Endothelial cell of umbilical vein (primary cell): Measurements from ENCODE around the gene ADCY5. TPM values are rescaled to one million over a fixed set of nuclear protein-coding genes. Genes with fewer than 3 reads are reported as not detected.

ENCODE experiments used
- BruUV-seq: library from RNA; stranded (reverse); fragments of 400-500 nt; replicated peaks from 2 replicates; lab custom pipeline; 2021; lab: Mats Ljungman, UMichigan
- CTCF ChIA-PET: fragments of 300-600, 350-600 bp; sonication (Branson Sonifier 250); formaldehyde crosslinking; loops from one replicate; lab custom pipeline; 2021; ENCODE audit warnings: antibody characterized with exemption, inconsistent platforms; lab: Charles Lee
- POLR2A ChIA-PET: fragments of 300-600, 350-600 bp; sonication (Branson Sonifier 250); formaldehyde crosslinking; loops from one replicate; lab custom pipeline; 2021; ENCODE audit warnings: antibody characterized with exemption, inconsistent platforms; lab: Charles Lee
- DNase-seq: peaks from one replicate; pipeline ENCODE4 v3.0.0-alpha.2; 2011; ENCODE audit warnings: low read depth, low spot score
- FAIRE-seq: peaks from 2 replicates; lab custom pipeline; 2011; peaks lifted over from hg19 to GRCh38; lab: Jason Lieb, UNC
- H2AFZ ChIP-seq: 2 replicates; pipeline ENCODE4 v1.6.0; 2012; ENCODE audit warnings: low read depth, low read length, control low read depth, inconsistent platforms
- H3K27ac ChIP-seq: 2 replicates; pipeline ENCODE4 v1.5.1; 2011; ENCODE audit warnings: low read depth, mild to moderate bottlenecking, control low read depth, low read length, moderate library complexity; ENCODE audit not compliant: insufficient read depth
- H3K27me3 ChIP-seq, 2 experiments: 2 replicates each; pipeline versions ENCODE4 v1.6.0 to v1.6.1; 2011; ENCODE audit warnings: low read length in 2 of 2, mixed read lengths in 1 of 2; ENCODE audit not compliant: control insufficient read depth in 2 of 2, insufficient read depth in 2 of 2
- H3K36me3 ChIP-seq, 2 experiments: 2 replicates in 1 of 2; 3 replicates in 1 of 2; pipeline ENCODE4 v1.5.1; 2011; ENCODE audit warnings: low read length in 2 of 2, mild to moderate bottlenecking in 1 of 2, moderate library complexity in 1 of 2; ENCODE audit not compliant: control insufficient read depth in 2 of 2, insufficient read depth in 2 of 2; ENCODE audit errors: extremely low read depth in 1 of 2
- H3K4me1 ChIP-seq: 3 replicates; pipeline ENCODE4 v1.5.1; 2011; ENCODE audit warnings: mild to moderate bottlenecking, low read length; ENCODE audit not compliant: control insufficient read depth, insufficient read depth; ENCODE audit errors: extremely low read depth
- H3K4me2 ChIP-seq: 2 replicates; pipeline ENCODE4 v1.6.1; 2011; ENCODE audit warnings: low read length, control low read depth, mixed read lengths; ENCODE audit not compliant: insufficient read depth
- H3K4me3 ChIP-seq, 3 experiments: fragments of 200-600 bp in 1 of 3; sonication (generic), shearing (Covaris generic) in 1 of 3; replicated peaks in 1 of 3; 2 replicates each; pipeline ENCODE4 v1.5.1; 2011 to 2016; ENCODE audit warnings: control low read depth in 3 of 3, low read length in 3 of 3, mild to moderate bottlenecking in 2 of 3, inconsistent platforms in 1 of 3, low read depth in 1 of 3, moderate library complexity in 1 of 3; ENCODE audit not compliant: insufficient read depth in 1 of 3
- H3K79me2 ChIP-seq: 2 replicates; pipeline ENCODE4 v1.6.0; 2012; ENCODE audit warnings: low read length, inconsistent platforms; ENCODE audit not compliant: control insufficient read depth, insufficient read depth
- H3K9ac ChIP-seq: replicated peaks from 2 replicates; pipeline ENCODE3; 2011; ENCODE audit warnings: low read length, control low read depth; ENCODE audit not compliant: insufficient read depth; ENCODE audit errors: extremely low read depth
- H3K9me1 ChIP-seq: replicated peaks from 3 replicates; pipeline ENCODE4 v1.6.0; 2011; ENCODE audit warnings: mild to moderate bottlenecking, low read length; ENCODE audit not compliant: control insufficient read depth, insufficient read depth; ENCODE audit errors: extremely low read depth
- H3K9me3 ChIP-seq: replicated peaks from 2 replicates; pipeline ENCODE4 v1.5.1; 2012; ENCODE audit warnings: low read length, inconsistent platforms; ENCODE audit not compliant: control insufficient read depth, insufficient read depth
- H4K20me1 ChIP-seq: replicated peaks from 2 replicates; pipeline ENCODE3; 2011; ENCODE audit warnings: mild to moderate bottlenecking, low read length; ENCODE audit not compliant: control insufficient read depth, insufficient read depth; ENCODE audit errors: extremely low read depth
- EZH2 ChIP-seq: IDR thresholded peaks from 2 replicates; pipeline ENCODE4 v1.6.1; 2012; ENCODE audit warnings: borderline replicate concordance, low read depth, mild to moderate bottlenecking, moderate library complexity, low read length, inconsistent platforms; ENCODE audit not compliant: severe bottlenecking
- FOS ChIP-seq: IDR thresholded peaks from 2 replicates; pipeline ENCODE4 v1.6.1; 2011; ENCODE audit warnings: mild to moderate bottlenecking, low read length, moderate library complexity, borderline replicate concordance; ENCODE audit not compliant: insufficient read depth
- GATA2 ChIP-seq: IDR thresholded peaks from 2 replicates; pipeline ENCODE4 v1.7.0; 2011; ENCODE audit warnings: low read depth, mild to moderate bottlenecking, moderate library complexity, mixed read lengths, low read length; ENCODE audit not compliant: insufficient read length, insufficient read depth
- JUN ChIP-seq: IDR thresholded peaks from 2 replicates; pipeline ENCODE4 v1.6.1; 2011; ENCODE audit warnings: borderline replicate concordance, low read depth; ENCODE audit not compliant: insufficient read length, insufficient read depth
- MYC ChIP-seq: IDR thresholded peaks from one replicate; pipeline ENCODE4 v1.6.1; 2011; ENCODE audit warnings: mild to moderate bottlenecking, low read depth, low read length
- POLR2A ChIP-seq: IDR thresholded peaks from 2 replicates; pipeline ENCODE4 v1.6.1; 2012; ENCODE audit warnings: low read depth, mild to moderate bottlenecking, control low read depth, low read length
- POLR2AphosphoS5 ChIP-seq: IDR thresholded peaks from 2 replicates; pipeline ENCODE4 v1.6.1; 2012; ENCODE audit warnings: low read depth, mild to moderate bottlenecking, control low read depth, low read length, moderate library complexity; ENCODE audit not compliant: insufficient read depth
- dilution Hi-C: fragments of 300-500 bp; cut with MboI; formaldehyde crosslinking; loops from one replicate; pipeline ENCODE4 v1.15.0; 2019; ENCODE audit warnings: low sequenced_read_pairs; ENCODE audit not compliant: extremely low pct_ligation_motif_present
- intact Hi-C: fragments of 100-400 bp; cut with micrococcal nuclease; formaldehyde crosslinking; loops from one replicate; pipeline ENCODE4 v1.10.0; 2022
- polyA plus RNA-seq, 4 experiments: library from polyadenylated mRNA; depleted of rRNA in 3 of 4; stranded (reverse) in 3 of 4; unstranded in 1 of 4; fragments of >200 nt; gene quantifications; 2 replicates each; pipeline versions ENCODE4 v1.2.1 to v1.2.3, GENCODE V29; 2011 to 2012; ENCODE audit warnings: missing spikeins in 1 of 4
- total RNA-seq: library from RNA; stranded (reverse); gene quantifications from 2 replicates; pipeline ENCODE4 v1.2.3, GENCODE V29; 2021
- TF ChIP-seq, protein P1 (sequence below): IDR thresholded peaks from 2 replicates; pipeline ENCODE4 v1.6.1; 2011; ENCODE audit not compliant: insufficient read depth, insufficient read length
- TF ChIP-seq, protein P2 (sequence below), 2 donors: IDR thresholded peaks; 1 replicate in 1 of 2; 2 replicates in 1 of 2; pipeline ENCODE4 v1.5.1; 2011; ENCODE audit warnings: low read length in 2 of 2, mild to moderate bottlenecking in 2 of 2, moderate library complexity in 2 of 2, control low read depth in 1 of 2, inconsistent platforms in 1 of 2, low read depth in 1 of 2; ENCODE audit not compliant: insufficient read depth in 1 of 2; ENCODE audit errors: extremely low read depth in 1 of 2

Gene ADCY5
- total and polyA plus RNA-seq, 2 donors (not counting 3 experiments of a cell fraction or from before 2014, with no cell fraction given), result 0.01 TPM; not detected in 1

DNA sequence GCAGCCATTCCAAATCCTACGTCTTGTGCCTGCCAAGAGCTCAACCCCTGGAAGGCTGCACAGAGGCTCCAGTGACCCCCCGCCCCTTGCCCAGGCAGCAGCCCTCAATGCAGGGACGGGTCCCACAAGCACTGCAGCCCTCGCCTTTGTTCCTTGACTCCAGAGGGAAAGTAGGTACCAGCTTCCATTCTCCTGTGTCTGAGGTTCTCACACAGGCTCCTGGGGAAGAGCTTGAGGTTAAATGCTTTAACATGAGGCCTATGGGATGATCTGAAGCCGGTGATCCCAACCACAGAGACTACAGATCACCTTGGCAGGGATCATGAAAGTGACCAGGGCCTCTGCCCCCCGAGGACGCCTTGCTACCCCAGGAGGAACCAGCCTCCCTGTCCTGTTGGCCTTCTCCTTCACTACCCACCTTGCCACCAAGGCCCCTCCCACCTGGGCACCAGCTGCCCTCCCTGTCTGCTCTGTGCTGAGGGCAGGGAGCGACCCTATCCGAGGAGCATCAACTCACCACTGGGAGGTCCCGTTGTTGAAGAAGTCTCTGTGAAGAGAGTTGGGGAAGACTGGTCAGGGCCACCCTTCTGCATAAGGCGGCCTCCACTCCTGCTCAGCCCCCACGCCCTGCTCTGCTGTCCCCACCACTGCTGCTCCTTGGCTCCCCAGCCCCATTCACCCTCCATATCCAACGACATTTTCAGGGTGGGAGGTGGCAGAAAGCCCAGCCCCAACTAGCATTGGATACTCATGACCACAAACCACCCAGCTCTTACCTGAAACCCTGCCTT is 151.9 kb downstream of the ADCY5 start:
- intact Hi-C loops, result no loop called here
- Histone ChIP-seq H3K36me3 (no peaks in the 10 kb centered on the region), H3K9me3 (no peaks in the 10 kb centered on the region), H3K4me1 (no peaks in the 10 kb centered on the region), H4K20me1 (no peaks in the 10 kb centered on the region), H3K4me2 (no peak overlapping the region), H3K27ac (no peak overlapping the region), H3K4me3 (no peak overlapping the region), H3K79me2 (no peaks in the 10 kb centered on the region), H3K9me1 (no peaks in the 10 kb centered on the region), H3K9ac (no peak overlapping the region), H2AFZ (no peak overlapping the region), H3K27me3 (no peaks in the 10 kb centered on the region)
- TF ChIP-seq GATA2 (no peak), FOS (no peak), JUN (no peak), MYC (no peak)
- TF ChIP-seq, protein P1, sequence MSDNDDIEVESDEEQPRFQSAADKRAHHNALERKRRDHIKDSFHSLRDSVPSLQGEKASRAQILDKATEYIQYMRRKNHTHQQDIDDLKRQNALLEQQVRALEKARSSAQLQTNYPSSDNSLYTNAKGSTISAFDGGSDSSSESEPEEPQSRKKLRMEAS, result no peak
- CTCF ChIA-PET, result no interaction called here
- BruUV-seq, result no TSS peak
- DNase-seq (no peak), FAIRE-seq (no peak)
- dilution Hi-C loops, result no loop called here
- POLR2A ChIA-PET, result interaction anchor here (0.6 kb wide), 1 partner anchor 202 kb away, joined by 3 read pairs; no protein-coding TSS in a partner anchor

DNA sequence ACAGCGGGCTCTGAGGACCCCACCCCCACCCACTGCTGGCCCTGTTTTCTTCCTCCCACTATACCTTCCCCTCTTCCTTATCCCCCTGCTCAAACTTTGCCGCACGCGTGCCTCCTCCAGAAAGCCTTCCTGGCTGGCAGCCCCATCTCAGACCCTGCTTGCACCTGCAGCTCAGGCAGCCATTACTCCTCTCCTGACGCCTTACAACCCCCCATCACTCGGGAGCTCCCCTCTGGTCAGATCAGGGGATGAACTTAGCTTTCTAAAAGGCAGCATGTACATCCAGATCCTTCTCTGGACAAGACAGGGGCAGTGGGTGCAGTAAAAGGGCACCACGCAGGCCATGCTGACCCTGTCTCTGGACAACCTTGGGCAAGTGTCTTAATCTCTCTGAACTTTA is 152.6 kb downstream of the ADCY5 start:
- no peaks in the 10 kb centered on the region for H3K27me3 ChIP-seq
- no peak for FAIRE-seq
- no TSS peak for BruUV-seq
- intact Hi-C loops (no loop called here), dilution Hi-C loops (no loop called here)
- no peak overlapping the region for H2AFZ ChIP-seq
- CTCF ChIA-PET, result no interaction called here
- no peaks in the 10 kb centered on the region for H3K36me3 ChIP-seq
- POLR2A ChIA-PET, result interaction anchor here (0.6 kb wide), 1 partner anchor 201 kb away, joined by 3 read pairs; no protein-coding TSS in a partner anchor
- TF ChIP-seq EZH2 (no peak), GATA2 (no peak), POLR2AphosphoS5 (no peak), FOS (no peak), JUN (no peak), POLR2A (no peak), MYC (no peak)
- TF ChIP-seq, protein P1, result no peak
- TF ChIP-seq, protein P2, sequence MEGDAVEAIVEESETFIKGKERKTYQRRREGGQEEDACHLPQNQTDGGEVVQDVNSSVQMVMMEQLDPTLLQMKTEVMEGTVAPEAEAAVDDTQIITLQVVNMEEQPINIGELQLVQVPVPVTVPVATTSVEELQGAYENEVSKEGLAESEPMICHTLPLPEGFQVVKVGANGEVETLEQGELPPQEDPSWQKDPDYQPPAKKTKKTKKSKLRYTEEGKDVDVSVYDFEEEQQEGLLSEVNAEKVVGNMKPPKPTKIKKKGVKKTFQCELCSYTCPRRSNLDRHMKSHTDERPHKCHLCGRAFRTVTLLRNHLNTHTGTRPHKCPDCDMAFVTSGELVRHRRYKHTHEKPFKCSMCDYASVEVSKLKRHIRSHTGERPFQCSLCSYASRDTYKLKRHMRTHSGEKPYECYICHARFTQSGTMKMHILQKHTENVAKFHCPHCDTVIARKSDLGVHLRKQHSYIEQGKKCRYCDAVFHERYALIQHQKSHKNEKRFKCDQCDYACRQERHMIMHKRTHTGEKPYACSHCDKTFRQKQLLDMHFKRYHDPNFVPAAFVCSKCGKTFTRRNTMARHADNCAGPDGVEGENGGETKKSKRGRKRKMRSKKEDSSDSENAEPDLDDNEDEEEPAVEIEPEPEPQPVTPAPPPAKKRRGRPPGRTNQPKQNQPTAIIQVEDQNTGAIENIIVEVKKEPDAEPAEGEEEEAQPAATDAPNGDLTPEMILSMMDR (IDR thresholded peaks at IDR 0.05; ENCODE audit: extremely low read depth in 1 of 2, insufficient read depth in 1 of 2, low read depth in 1 of 2, low read length in 2 of 2), result no peak
- no peak overlapping the region for H3K9ac ChIP-seq
- H3K79me2 ChIP-seq, result no peaks in the 10 kb centered on the region
- no peak overlapping the region for H3K27ac ChIP-seq
- no peak for DNase-seq
- no peak overlapping the region for H3K4me3 ChIP-seq
- no peaks in the 10 kb centered on the region for H3K4me1 ChIP-seq
- no peak overlapping the region for H3K4me2 ChIP-seq
- no peaks in the 10 kb centered on the region for H3K9me1 ChIP-seq
- H4K20me1 ChIP-seq, result no peaks in the 10 kb centered on the region
- no peaks in the 10 kb centered on the region for H3K9me3 ChIP-seq
